HG03442 (cell line): ENCODE measurements around the gene GADD45B.
"Not testable (repeated sequence)": the region's sequence is repeated elsewhere in the genome, so short reads cannot be mapped to it uniquely, and the experiment has no call there.

ENCODE experiments used
- ATAC-seq: cut with Tn5 transposase; IDR thresholded peaks from one replicate; pipeline ENCODE4 v1.9.1; 2021; ENCODE audit warnings: mild to moderate bottlenecking, moderate library complexity; ENCODE audit not compliant: unreplicated experiment

Gene GADD45B

DNA sequence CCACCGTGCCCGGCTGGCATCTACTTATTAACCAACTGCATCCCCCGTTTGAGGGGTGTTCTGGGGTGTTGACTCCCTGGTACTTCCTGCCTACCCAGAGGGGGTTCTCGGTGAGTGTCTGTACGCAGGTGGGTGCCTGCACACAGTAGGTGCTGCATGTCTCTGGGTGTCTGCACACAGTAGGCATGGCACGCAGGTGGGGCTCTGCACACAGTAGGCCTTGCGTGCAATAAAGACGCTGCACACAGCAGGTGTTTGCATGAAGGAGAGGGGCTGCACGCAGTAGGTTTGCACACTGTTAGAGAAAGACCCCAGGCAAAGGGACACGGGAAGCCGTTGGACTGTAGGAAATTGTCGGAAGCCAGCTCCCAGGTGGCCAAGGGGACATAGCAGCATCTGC lies 11.2 kb downstream of the GADD45B start:
- ATAC-seq = no peak

DNA sequence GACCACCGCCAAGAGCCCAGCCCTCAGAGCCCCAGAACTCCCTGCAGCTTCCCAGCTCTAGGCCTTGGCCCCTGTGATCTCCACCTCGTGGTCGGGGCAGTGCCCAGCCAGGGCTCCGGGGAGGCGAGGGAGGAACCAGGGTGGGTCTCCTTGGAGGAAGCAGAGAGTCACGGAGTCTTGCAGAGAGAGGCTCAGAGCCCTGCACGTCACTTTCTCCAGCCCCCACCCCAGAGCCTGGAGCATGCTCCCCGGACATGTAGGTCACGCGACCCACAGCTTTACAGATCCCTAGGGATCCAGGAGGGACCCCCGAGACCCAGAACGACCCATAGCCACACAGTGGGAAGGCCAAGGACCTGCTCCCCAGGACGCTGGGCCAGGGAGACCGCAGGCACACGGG lies 11.9 kb downstream of the GADD45B start:
- no peak for ATAC-seq

DNA sequence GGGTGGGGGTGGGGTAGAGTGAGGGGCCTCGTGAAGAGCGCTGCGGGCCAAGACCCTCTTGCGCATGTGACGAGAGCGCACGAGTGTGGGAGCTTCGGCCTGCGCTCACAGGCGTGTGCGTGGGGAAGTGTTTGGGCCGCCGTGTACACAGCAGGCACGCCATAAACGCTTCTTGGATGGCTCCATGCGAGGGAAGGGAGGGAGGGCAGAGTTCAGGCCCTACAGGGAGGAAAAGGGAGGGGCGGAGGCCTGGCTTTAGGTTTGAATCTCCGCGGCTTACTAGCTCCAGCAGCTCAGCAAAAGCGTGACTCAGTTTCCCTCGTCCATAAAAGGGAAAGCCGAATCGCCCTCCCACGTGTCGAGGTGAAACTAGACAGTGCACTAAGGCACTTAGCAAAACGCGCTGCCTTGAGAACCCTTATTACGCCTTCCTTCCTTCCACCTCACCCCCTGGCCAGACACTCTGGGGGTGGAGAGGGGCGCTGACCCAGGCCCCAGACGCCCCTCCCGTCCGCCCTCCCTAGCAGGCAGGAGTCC lies 12.5 kb downstream of the GADD45B start:
- ATAC-seq = no peak

DNA sequence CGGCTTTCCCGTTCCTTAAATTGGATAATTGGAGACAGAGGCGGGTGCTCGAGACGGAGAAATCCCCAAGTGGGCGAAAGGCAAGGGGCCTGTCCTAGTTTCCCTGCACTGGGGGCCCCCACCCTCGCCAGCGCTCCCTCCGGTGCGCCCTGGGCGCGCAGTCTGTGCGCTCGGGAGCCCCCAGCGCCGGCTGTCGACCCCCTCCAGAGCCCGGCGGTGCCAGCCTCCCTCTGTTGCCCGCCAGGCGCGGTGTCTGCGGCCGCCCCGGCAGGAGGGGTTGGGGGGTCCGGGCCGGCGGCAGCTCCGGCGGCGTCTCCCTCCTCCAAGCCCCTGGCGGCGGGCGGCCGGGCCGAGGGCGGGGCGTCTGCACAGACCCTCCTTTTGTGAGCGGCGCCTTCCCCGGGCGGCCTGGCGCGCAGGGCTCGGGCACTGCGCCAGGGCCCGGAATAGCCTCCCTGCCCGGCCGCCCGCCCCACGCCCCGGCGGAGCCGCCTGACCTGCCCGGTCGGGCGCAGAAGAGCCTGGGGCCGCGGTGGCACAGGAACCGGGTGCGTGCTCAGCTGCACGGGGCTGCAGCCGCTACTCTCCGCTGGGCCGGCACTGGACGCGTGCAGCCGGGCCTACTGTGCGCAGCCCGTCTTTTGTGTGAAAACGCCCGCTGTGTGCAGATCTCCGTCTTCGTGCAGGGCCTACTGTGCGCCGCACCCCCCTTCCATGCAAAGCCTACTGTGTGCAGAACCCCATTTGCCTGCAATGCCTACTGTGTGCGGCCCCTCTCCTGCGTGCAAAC lies 13.2 kb downstream of the GADD45B start:
- ATAC-seq = no peak

DNA sequence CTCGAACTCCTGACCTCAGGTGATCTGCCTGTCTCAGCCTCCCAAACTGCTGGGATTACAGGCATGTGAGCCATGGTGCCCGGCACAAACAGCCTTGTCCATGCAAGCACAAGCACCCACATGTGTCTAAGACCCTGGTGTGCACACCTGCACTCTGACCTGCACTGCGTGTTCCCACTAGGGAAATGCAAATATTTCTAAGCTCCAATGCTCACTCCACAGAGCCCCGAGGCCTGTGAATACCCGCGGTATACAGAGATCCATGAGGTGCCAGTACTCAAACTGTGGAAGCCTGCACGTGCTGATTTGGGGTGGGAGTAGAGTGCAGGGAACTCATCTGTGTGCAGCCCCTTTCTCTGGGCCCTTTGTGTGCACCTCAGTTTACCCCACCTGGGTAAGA lies 14.7 kb downstream of the GADD45B start:
- ATAC-seq = no peak

DNA sequence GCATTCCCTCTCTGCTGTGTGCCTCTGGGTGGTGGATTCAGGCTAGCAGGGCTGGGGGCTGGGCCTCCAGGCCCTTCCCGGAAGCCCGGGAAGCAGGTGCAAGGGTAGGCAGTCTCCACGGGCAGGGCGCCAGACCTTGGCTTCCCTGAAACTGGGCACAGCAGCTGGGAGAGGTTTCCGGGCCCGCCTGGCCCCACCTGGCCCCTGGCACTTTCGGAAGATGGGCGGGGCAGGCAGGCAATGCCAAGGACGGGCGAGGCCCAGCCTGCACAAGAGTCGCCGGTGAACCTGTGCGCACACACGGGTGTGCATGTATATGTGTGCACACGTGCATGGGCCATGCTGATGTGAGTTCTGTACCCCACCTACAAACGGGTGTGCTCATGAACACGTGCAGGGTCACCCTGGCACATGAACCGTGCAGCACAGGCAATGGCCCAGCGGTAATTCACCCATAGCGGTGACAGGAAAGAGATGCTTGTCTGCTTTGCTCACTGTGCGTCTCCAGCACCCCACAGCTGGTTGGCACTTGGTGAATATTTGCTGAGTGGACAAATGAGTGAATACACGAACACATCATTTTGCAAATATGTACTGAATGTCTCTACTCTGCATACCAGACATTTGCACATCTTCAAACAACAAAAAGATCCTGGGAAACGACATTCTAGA lies 15.3 kb downstream of the GADD45B start:
- no peak for ATAC-seq

DNA sequence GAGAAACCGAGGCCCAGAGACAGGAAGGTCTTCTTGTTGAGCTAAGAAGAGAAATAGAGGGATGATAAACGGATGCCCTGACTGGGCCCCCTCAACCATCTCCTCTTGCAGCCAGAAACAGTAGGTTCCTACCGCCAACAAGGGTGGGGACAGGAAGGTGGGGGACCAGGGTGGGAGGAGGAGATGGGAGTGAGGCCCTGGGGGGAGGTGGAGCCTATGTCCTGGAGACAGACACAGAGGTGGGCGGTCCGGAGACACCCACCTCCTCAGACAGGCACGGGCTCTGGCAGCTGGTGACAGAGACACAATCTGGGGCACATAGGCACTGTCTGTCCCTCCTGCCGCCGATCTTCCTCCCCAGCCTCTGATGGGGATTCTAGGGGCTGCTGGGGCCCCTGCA lies 16.9 kb downstream of the GADD45B start:
- ATAC-seq = no peak

DNA sequence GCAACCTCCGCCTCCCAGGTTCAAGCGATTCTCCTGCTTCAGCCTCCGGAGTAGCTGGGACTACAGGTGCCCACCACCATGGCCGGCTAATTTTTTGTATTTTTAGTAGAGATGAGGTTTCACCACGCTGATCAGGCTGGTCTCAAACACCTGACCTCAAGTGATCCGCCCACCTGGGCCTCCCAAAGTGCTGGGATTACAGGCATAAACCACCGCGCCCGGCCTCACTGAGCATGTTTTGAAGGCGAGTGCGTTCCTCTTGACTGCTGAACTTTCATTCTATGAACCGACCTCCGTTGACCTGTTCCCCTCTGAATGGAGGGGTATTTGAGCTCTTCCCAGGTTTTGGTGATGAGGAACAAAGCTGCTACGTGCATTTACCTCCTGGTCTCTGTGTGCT lies 17.5 kb downstream of the GADD45B start:
- not testable (repeated sequence) for ATAC-seq

DNA sequence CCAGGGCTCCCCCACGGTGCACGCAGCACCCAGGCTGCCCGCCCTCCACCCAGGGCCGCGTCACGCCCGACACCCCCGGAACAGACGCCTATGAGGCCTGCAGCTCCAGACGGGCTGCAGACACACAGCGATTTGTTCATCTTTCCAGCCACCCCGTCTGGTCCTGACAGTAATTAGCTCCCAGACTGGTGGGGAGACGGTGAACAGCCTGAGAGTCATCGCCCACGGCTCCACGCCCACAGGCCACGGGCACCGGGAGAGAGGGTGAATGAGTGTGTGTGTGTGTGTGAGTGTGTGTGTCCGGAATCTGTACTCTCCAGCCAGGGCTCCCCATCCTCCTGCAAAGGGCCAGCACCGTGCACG lies 18.1 kb downstream of the GADD45B start:
- ATAC-seq = no peak

DNA sequence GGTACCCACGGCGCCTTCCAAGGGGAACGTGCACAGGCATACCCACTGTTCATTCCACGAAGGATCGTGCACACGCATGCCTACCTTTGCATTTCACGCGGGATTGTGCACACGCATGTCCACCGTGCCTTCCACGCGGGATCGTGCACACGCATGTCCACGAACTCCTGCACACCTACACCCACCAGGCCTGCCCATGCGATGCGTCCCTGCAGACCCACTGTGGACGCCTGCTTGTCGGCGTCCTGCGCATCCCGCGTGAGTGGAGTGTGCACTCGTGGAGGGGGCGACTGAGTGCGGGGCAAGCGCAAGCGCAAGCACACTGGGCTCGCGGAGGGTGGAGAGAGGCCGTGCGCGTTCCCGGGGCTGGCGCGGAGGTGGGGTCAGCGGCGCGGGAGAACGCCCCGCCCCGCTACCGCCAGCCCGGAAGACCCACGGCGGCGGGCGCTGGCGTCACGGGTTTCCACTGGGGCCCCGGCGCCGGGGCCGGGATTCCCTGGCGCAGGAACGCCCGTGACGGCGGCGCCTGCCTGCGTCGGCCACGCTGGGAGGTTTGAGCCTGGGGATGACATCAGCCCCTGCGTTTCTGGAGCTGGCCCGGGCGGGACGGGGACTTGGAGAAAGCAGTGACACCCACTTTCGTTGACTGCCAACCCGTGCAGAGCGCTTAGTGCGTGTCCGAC lies 18.7 kb downstream of the GADD45B start:
- ATAC-seq = no peak

DNA sequence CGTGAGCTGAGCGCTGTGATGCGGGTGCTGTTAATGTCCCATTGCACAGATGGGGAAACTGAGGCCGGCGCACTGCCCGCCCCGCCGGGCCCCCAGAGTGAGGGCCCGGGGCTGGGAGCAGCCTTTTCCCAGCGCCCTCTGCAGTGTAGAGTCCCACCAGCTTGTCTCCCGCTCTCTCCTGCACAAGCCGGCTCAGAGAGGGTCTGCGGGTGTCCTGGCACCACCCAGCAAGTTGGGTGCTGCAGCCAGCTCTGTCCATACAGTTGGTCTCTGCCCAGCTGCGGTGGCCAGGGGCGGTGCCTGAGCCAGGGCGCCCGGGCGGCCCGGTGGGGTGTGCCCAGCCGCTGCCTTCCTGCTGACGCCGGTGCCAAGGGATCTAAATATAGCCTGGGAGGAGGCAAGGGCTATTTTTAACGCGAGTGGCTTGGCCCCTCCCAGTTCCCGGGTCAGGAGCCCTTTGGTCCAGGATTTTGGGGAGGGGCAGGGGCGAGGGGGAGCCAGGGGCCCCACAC lies 19.3 kb downstream of the GADD45B start:
- no peak for ATAC-seq

DNA sequence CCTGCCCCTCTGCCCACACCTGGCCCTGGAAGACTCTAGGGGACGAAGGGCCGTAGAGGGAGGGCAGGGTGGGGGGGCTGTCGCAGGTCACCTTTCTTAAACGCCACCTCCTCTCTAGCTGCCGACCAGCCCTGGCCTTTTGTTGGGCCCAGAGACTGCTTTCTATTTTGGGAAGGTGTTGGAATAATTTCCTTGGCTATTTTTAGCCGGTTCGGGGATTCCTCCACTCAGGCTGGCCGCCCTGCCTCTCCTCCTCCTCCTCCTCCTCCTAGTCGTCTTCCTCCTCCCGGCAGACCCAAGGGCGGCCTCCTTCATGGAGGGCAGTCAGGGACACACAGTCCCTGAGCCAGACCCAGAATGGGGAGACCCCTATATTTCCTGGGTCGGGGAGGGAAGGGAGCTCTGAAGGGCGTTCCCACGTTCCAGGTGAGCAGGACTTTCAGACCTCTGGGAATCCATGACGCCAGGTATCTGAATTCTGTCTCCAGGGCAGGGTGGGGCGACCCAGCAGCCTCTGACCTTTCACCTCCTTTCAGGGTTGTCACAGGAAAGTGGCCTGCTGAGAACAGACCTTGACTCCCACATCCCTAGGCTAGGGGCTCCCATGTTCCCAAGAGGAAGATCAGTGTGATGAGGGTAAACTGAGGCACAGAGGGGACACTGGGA lies 19.9 kb downstream of the GADD45B start:
- ATAC-seq = no peak

DNA sequence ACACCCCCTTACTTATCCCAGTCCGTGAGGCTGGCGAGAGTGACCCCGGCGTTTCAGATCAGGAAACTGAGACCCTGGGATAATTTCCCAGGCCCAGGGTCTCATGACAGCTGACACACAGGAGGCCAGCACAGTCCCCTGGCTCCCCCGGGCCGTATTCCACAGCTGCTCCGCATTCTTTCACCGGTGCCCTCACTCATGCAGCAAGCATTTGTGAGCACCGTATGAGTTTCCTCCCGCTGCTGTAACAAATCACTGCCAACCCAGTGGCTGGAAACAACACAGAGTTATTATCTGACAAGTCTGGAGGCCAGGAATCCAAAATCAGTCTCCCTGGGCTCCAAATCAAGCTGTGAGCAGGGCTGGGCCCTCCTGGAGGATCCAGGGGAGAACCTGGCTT lies 21.3 kb downstream of the GADD45B start:
- ATAC-seq = no peak

DNA sequence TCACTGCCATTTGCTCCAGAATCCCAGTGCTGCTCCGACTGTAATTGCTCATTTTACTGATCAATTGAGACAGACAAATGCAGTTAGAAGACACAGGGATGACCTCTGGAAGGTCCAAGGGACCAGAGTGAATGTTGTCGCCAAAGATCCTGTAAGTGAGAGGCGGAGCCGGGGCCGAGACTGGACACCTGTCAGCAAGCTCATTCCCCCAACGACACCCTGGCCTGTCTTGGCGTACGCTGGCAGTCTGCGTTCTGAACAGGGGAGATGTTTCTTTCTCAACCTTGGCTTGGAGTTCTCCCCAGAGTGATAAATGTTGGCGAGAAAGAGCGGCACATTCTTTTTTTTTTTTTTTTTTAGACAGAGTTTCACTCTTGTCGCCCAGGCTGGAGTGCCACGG lies 24.2 kb downstream of the GADD45B start:
- ATAC-seq = no peak

DNA sequence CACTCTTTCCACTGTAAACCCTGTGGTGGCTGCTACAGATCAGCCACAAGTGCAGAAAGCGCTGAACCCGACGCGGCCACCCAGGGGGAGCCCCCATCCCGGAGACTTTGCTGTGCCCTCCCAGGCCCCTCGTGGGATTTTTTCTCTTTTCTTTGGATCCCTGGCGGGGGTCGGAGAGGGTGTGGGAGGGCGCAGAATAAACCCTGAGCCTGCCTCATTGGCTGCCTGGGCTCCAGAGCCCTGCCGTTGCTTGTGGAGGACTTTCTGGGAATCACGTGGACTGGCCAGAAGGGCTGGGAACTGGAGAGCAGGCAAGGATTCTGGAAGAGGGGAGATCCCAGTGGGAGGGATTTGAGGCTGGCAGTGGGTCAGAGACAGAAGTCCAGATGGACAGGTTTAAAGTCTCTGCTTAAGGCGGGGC lies 24.9 kb downstream of the GADD45B start:
- ATAC-seq = no peak

DNA sequence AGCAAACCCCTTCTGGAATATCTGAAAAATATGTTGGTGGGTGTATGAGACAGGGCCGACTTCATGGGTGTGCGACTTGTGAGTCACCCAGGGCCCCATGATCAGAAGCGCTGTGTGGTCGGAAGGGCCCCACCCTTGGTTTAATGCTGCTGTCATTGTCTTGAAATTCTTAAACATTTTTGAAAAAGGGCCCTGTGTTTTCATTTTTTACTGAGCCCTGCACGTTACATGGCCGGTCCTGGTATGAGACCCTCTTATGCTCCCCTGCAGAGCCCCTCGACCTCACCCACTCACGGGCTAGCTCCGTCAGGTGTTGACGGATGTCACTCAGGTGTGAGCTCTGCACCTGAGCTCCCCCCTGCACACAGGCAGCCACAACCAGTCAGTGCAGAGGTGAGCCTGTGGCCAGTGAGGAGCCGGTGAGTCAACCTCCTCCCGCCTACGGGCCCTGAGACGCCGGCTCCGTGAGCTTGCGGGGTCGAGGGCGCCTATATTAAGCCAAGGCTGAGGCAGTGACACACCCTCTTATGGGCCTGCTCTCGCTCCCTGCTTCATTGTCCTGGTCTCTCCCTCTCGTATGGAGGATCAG lies 27.7 kb downstream of the GADD45B start:
- ATAC-seq = no peak

DNA sequence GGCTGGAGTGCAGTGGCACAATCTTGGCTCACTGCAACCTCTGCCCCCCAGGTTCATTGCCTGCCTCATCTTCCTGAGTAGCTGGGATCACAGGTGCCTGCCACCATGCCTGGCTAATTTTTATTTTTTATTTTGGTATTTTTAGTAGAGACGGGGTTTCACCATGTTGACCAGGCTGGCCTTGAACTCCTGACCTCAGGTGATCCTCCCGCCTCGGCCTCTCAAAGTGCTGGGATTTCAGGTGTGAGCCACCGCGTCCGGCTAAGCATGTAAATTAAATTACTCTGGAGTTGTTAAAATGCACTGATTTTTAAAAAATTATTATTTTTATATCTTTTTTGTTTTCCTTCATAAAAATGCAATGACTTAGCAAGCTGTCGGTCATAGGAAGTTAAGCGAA lies 30.7 kb downstream of the GADD45B start:
- ATAC-seq = not testable (repeated sequence)

DNA sequence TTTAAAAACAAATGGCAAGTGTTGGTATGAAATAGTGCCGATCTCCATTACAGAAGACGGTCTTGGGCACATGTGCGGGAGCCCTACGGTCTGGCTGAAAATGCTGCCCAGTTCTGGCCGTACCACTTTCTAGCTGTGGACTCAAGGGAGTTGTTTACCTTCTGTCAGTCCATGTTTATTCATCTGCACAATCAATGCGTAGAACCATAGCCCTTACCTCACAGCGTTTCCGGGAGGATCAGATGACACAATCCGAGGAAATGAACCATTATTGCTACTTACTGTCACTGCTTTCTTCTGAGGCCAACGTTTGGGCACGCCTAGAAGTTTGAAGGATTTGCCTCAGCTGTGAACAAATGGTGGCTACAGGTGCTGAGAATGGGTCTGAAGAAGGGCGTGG lies 31.2 kb downstream of the GADD45B start:
- no peak for ATAC-seq

DNA sequence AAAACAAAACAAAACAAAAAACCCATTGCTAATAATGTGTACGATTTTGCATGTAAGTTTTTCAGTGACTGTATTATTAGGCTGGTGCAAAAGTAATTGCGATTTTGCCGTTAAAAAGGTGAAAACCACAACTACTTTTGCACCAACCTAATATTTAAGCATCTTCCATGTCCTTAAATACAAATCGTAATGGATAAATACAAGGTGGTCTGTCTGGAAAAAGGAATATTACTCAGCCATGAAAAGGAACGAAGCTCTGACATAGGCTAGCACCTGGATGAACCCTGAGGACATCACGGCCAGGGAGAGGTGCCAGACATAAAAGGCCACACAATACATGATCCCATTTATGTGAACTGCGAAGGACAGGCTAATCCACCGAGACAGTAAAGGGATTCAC lies 33.2 kb downstream of the GADD45B start:
- ATAC-seq = no peak

DNA sequence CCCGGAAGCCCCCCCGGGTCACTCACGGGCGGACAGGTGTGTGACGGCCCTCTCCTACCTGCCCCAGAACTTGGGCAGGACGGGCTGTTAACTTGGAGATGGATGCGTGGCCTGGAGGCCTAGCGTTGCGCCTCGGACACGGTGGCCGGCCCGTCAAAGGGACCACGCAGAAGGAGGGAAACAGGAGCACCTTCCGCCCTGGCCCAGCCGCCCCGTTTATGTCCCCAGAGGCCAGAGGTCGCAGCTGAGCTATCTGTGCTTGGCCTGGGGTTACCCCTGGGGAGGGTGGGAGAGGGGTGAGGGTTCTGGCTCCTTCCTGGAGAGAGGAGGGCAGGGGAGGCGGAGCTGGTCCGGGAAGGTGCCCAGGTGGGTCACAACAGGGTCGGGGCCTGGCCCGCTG lies 35.6 kb downstream of the GADD45B start:
- no peak for ATAC-seq

DNA sequence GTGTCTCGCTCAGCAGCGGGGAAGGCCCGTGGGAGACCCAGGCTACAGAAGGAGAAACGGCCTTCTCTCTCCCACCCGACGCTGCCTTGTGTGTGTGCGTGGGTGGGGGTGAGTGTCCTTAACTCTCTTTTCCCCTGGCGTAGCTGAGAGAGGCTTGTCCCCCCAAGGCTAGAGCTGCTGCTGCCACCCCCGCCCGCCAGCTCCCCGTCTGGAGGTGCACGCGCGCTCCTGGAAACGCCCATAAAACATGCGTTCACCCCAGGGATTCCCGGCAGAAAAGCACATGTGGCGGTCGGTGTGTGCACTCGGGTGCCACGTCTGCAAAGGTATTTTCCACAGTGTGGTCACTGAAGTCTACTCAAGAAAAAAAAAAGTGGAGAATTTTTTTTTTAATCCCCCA lies 36.1 kb downstream of the GADD45B start:
- no peak for ATAC-seq
